ENCODE results near the gene HVCN1.
"Not testable (repeated sequence)": the region's sequence is repeated elsewhere in the genome, so short reads cannot be mapped to it uniquely, and the experiment has no call there.

Gene HVCN1

DNA sequence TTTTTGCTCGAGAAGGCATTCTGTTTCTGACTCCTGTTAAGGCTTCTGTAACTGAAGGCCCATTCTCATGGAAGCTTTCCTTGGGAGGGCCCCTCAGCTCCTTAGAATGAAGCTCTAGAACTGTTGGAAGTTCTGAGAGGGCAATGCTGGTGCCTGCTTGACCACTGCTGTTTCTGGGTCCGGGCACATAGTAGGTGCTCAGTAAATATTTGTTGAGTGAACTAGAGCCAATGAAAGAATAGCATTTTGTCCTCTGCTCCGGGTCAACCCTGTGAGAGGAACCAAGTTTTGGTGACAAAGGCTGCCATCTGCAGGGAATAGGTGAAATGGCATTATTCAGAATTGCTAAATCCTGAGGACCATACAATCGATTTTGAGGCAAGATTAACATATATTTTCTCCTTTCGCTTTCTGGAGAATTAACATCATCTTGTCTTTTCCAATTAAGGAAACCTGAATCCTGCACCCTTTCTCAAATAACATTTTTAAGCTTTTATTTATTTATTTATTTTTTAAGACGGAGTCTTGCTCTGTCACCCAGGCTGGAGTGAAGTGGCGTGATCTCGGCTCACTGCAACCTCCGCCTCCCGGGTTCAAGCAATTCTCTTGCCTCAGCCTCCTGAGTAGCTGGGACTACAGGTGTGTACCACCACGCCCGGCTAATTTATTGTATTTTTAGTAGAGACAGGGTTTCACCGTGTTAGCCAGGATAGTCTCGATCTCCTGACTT lies 86.7 kb downstream of the HVCN1 start:
- peak; percentile 73 for DNase-seq (ENCODE audit: low spot score)
- POLR2A ChIA-PET (ENCODE audit: low non-redundant PET) = interaction anchor here (1.4 kb wide), 1 partner anchor 133 kb away, joined by 3 read pairs; the partner anchor contains the start of gene FAM216A
- CTCF ChIA-PET = interaction anchor here (0.6 to 4.1 kb wide), 11 partner anchors 35 to 625 kb away, joined by 3 to 29 read pairs (median 6); partner anchors contain the start of genes ARPC3, FAM216A and GPN3
- H3K27ac ChIP-seq = not testable (repeated sequence)
- TF ChIP-seq, protein P1, sequence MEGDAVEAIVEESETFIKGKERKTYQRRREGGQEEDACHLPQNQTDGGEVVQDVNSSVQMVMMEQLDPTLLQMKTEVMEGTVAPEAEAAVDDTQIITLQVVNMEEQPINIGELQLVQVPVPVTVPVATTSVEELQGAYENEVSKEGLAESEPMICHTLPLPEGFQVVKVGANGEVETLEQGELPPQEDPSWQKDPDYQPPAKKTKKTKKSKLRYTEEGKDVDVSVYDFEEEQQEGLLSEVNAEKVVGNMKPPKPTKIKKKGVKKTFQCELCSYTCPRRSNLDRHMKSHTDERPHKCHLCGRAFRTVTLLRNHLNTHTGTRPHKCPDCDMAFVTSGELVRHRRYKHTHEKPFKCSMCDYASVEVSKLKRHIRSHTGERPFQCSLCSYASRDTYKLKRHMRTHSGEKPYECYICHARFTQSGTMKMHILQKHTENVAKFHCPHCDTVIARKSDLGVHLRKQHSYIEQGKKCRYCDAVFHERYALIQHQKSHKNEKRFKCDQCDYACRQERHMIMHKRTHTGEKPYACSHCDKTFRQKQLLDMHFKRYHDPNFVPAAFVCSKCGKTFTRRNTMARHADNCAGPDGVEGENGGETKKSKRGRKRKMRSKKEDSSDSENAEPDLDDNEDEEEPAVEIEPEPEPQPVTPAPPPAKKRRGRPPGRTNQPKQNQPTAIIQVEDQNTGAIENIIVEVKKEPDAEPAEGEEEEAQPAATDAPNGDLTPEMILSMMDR (conservative IDR thresholded peaks at IDR 0.05; ENCODE audit: low read depth) = peak; percentile 75

DNA sequence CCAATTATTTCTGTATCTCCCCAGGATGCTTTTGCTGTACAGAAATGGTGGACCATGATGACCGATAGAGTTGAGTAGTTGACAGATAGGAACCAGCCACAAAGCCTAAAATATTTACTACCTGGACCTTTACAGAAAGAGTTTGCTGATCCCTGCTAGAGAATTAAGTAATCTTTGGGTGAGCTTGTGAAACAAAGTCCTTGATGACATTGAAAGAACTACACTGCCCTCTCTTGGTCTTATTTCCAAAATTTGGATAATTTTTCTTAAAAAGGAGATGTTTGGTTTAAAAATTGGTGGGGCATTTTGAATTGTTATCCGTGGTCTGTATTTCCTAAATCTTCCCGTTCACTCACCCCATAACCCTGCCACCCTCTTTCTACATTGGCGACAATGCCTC lies 88.7 kb downstream of the HVCN1 start:
- DNase-seq (ENCODE audit: low spot score) = peak; percentile 58
- ChIA-PET POLR2A (ENCODE audit: low non-redundant PET) (no interaction called here), CTCF (interaction anchor here (0.7 to 4.1 kb wide), 10 partner anchors 15 to 317 kb away, joined by 3 to 29 read pairs (median 5); partner anchors contain the start of genes ARPC3, FAM216A and GPN3)
- no peak overlapping the region for H3K27ac ChIP-seq
- TF ChIP-seq, protein P1 (conservative IDR thresholded peaks at IDR 0.05; ENCODE audit: low read depth) = peak; percentile 35

DNA sequence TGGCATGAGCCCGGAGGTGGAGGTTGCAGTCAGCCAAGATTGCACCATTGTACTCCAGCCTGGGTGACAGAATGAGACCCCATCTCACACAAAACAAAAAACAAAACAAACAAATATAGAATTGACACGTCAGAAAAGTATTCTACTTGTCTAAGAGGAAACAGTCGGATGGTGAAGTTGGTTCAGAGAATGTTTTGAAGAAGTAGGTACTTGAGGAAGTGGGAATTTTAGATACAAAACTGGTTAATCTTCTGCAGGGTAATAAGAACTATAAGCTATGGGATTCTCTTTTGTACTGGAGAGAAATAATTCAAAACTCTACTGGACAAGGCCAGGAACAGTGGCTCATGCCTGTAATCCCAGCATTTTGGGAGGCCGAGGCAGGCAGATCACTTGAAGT lies 89.6 kb downstream of the HVCN1 start:
- H3K27ac ChIP-seq = no peak overlapping the region
- POLR2A ChIA-PET (ENCODE audit: low non-redundant PET) = no interaction called here
- CTCF ChIA-PET = interaction anchor here (1.1 kb wide), 1 partner anchor 149 kb away, joined by 3 read pairs; the partner anchor contains the start of gene ARPC3
- no peak for DNase-seq (ENCODE audit: low spot score)
- TF ChIP-seq, protein P1 (conservative IDR thresholded peaks at IDR 0.05; ENCODE audit: low read depth) = no peak
